Keratinocyte (primary cell): ENCODE measurements around the gene AHRR. TPM values are rescaled to one million over a fixed set of nuclear protein-coding genes. Genes with fewer than 3 reads are reported as not detected.

Experiments used
- DNase-seq: peaks from one replicate; pipeline ENCODE4 v3.0.0-alpha.2; 2011; ENCODE audit warnings: low read depth, missing footprints, low spot score
- FAIRE-seq: peaks from 2 replicates; lab custom pipeline; 2011; peaks lifted over from hg19 to GRCh38; lab: Jason Lieb, UNC
- H2AFZ ChIP-seq: 2 replicates; pipeline ENCODE4 v1.6.0; 2012; ENCODE audit warnings: low read length, control low read depth, inconsistent platforms; ENCODE audit not compliant: control insufficient read depth
- H3K27ac ChIP-seq: 2 replicates; pipeline ENCODE4 v1.5.1; 2011; ENCODE audit warnings: low read length; ENCODE audit not compliant: control insufficient read depth, insufficient read depth
- H3K27me3 ChIP-seq: 3 replicates; pipeline ENCODE4 v1.6.0; 2011; ENCODE audit warnings: low read length; ENCODE audit not compliant: control insufficient read depth, insufficient read depth; ENCODE audit errors: extremely low read depth
- H3K36me3 ChIP-seq, 2 experiments: 2 replicates in 1 of 2; 3 replicates in 1 of 2; pipeline ENCODE4 v1.5.1; 2011; ENCODE audit warnings: low read length in 2 of 2, mild to moderate bottlenecking in 1 of 2; ENCODE audit not compliant: control insufficient read depth in 2 of 2, insufficient read depth in 2 of 2; ENCODE audit errors: extremely low read depth in 1 of 2
- H3K4me1 ChIP-seq: 3 replicates; pipeline ENCODE4 v1.5.1; 2011; ENCODE audit warnings: low read length; ENCODE audit not compliant: control insufficient read depth, insufficient read depth; ENCODE audit errors: extremely low read depth
- H3K4me2 ChIP-seq: 3 replicates; pipeline ENCODE4 v1.6.0; 2011; ENCODE audit warnings: low read depth, low read length; ENCODE audit not compliant: control insufficient read depth, insufficient read depth; ENCODE audit errors: extremely low read depth
- H3K4me3 ChIP-seq, 3 experiments: fragments of 200-600 bp in 1 of 3; sonication (generic) in 1 of 3; 2 replicates in 2 of 3; 3 replicates in 1 of 3; pipeline ENCODE4 v1.5.1; 2011 to 2016; ENCODE audit warnings: low read length in 3 of 3, mild to moderate bottlenecking in 3 of 3, control low read depth in 2 of 3, inconsistent platforms in 1 of 3, low read depth in 1 of 3, mixed read lengths in 1 of 3, mixed run types in 1 of 3, moderate library complexity in 1 of 3; ENCODE audit not compliant: control insufficient read depth in 2 of 3, insufficient read depth in 2 of 3; ENCODE audit errors: extremely low read depth in 1 of 3
- H3K79me2 ChIP-seq: 2 replicates; pipeline ENCODE4 v1.6.0; 2012; ENCODE audit warnings: low read length; ENCODE audit not compliant: control insufficient read depth, insufficient read depth
- H3K9ac ChIP-seq: 3 replicates; pipeline ENCODE4 v1.6.0; 2011; ENCODE audit warnings: low read length; ENCODE audit not compliant: control insufficient read depth, insufficient read depth; ENCODE audit errors: extremely low read depth
- H3K9me1 ChIP-seq: 3 replicates; pipeline ENCODE4 v1.6.0; 2011; ENCODE audit warnings: low read length; ENCODE audit not compliant: control insufficient read depth, insufficient read depth; ENCODE audit errors: extremely low read depth
- H3K9me3 ChIP-seq: 2 replicates; pipeline ENCODE4 v1.5.1; 2012; ENCODE audit warnings: low read depth, low read length; ENCODE audit not compliant: control insufficient read depth
- H4K20me1 ChIP-seq: 3 replicates; pipeline ENCODE4 v1.6.0; 2011; ENCODE audit warnings: low read length; ENCODE audit not compliant: control insufficient read depth, insufficient read depth; ENCODE audit errors: extremely low read depth
- EZH2 ChIP-seq: IDR thresholded peaks from one replicate; pipeline ENCODE4 v1.6.1; 2012; ENCODE audit warnings: inconsistent platforms, mild to moderate bottlenecking, low read length, moderate library complexity
- dilution Hi-C: fragments of 300-500 bp; cut with MboI; formaldehyde crosslinking; loops from one replicate; pipeline ENCODE4 v1.7.0; 2020; ENCODE audit warnings: low sequenced_read_pairs; ENCODE audit not compliant: extremely low pct_ligation_motif_present
- polyA plus RNA-seq, 5 experiments: library from polyadenylated mRNA; depleted of rRNA in 3 of 5; stranded (reverse) in 3 of 5; stranded (forward) in 1 of 5; unstranded in 1 of 5; fragments of >200 nt; gene quantifications; 1 replicate in 1 of 5; 2 replicates in 3 of 5; 3 replicates in 1 of 5; pipeline versions ENCODE4 v1.2.1 to v1.2.3, GENCODE V29; 2011 to 2012; ENCODE audit warnings: missing spikeins in 2 of 5, low read depth in 1 of 5, low replicate concordance in 1 of 5
- TF ChIP-seq, protein P1 (sequence below), 3 experiments: IDR thresholded peaks in 1 of 3; conservative IDR thresholded peaks in 1 of 3; optimal IDR thresholded peaks in 1 of 3; 2 replicates in 2 of 3; 3 replicates in 1 of 3; pipeline versions ENCODE3 to v1.5.1; 2011; ENCODE audit warnings: low read length in 3 of 3, mild to moderate bottlenecking in 3 of 3, moderate library complexity in 2 of 3, control low read depth in 1 of 3, inconsistent platforms in 1 of 3; ENCODE audit not compliant: insufficient read depth in 2 of 3; ENCODE audit errors: extremely low read depth in 1 of 3

AHRR gene
- polyA plus RNA-seq, 1 donor (not counting 4 experiments of a cell fraction or from before 2014, with no cell fraction given): 0.24 TPM

- Histone ChIP-seq H3K36me3 (peaks cover 8 to 10% of the 10 kb centered on the region in 2 experiments), H3K27ac (no peak overlapping the region), H3K27me3 (peaks cover 47% of the 10 kb centered on the region), H2AFZ (no peak overlapping the region), H3K9ac (no peak overlapping the region), H3K9me1 (no peaks in the 10 kb centered on the region), H3K9me3 (no peaks in the 10 kb centered on the region), H3K4me1 (peaks cover 4% of the 10 kb centered on the region), H3K79me2 (no peaks in the 10 kb centered on the region), H3K4me3 (no peak overlapping the region), H4K20me1 (peaks cover 6% of the 10 kb centered on the region), H3K4me2 (no peak overlapping the region)
- TF ChIP-seq EZH2: no peak
- TF ChIP-seq, protein P1, sequence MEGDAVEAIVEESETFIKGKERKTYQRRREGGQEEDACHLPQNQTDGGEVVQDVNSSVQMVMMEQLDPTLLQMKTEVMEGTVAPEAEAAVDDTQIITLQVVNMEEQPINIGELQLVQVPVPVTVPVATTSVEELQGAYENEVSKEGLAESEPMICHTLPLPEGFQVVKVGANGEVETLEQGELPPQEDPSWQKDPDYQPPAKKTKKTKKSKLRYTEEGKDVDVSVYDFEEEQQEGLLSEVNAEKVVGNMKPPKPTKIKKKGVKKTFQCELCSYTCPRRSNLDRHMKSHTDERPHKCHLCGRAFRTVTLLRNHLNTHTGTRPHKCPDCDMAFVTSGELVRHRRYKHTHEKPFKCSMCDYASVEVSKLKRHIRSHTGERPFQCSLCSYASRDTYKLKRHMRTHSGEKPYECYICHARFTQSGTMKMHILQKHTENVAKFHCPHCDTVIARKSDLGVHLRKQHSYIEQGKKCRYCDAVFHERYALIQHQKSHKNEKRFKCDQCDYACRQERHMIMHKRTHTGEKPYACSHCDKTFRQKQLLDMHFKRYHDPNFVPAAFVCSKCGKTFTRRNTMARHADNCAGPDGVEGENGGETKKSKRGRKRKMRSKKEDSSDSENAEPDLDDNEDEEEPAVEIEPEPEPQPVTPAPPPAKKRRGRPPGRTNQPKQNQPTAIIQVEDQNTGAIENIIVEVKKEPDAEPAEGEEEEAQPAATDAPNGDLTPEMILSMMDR (optimal IDR thresholded peaks at IDR 0.05 in 1 of 3, IDR thresholded peaks at IDR 0.05 in 1 of 3, conservative IDR thresholded peaks at IDR 0.05 in 1 of 3; ENCODE audit: extremely low read depth in 1 of 3, insufficient read depth in 2 of 3, low read length in 3 of 3): no peak
- no peak for DNase-seq
- no peak for FAIRE-seq
- dilution Hi-C loops: no loop called here
These were observed 2.4 kb upstream of the AHRR start for GRCh38 chr5:318931-319601.

GRCh38 chr5:320524-321229, 837 bp upstream of the AHRR start:
- TF ChIP-seq, protein P1 (optimal IDR thresholded peaks at IDR 0.05 in 1 of 3, IDR thresholded peaks at IDR 0.05 in 1 of 3, conservative IDR thresholded peaks at IDR 0.05 in 1 of 3; ENCODE audit: extremely low read depth in 1 of 3, insufficient read depth in 2 of 3, low read length in 3 of 3): no peak
- TF ChIP-seq EZH2: peak; percentile 61
- no peak for DNase-seq
- Histone ChIP-seq H4K20me1 (peaks cover 3% of the 10 kb centered on the region), H3K27ac (no peak overlapping the region), H3K9ac (peak overlapping the region; percentile 4), H3K4me3 (peak overlapping the region; percentile 42 to 62 (median 54)), H3K36me3 (peaks cover 0 to 6% of the 10 kb centered on the region in 2 experiments), H3K9me3 (no peaks in the 10 kb centered on the region), H3K27me3 (peaks cover 47% of the 10 kb centered on the region), H3K79me2 (no peaks in the 10 kb centered on the region), H3K9me1 (no peaks in the 10 kb centered on the region), H2AFZ (no peak overlapping the region), H3K4me2 (peak overlapping the region; percentile 70), H3K4me1 (peaks cover 4% of the 10 kb centered on the region)
- no peak for FAIRE-seq
- dilution Hi-C loops: no loop called here
